Testis (tissue), 2 donors: Measurements from ENCODE around the gene SSRP1.
A peak's percentile ranks its signal among the peaks of the same experiment; 100 is the strongest.

Experiments used
- POLR2A ChIP-seq: fragments of 450-650 bp; IDR thresholded peaks from one replicate; pipeline ENCODE4 v1.6.1; 2017; ENCODE audit warnings: antibody characterized with exemption, mild to moderate bottlenecking, moderate library complexity
- TF ChIP-seq, protein P1 (sequence below), 3 experiments: fragments of 450-650 bp in 2 of 3; fragments of 200-600 bp in 1 of 3; sonication (generic) in 1 of 3; IDR thresholded peaks; one replicate each; pipeline ENCODE4 v1.5.1; 2016 to 2019; ENCODE audit warnings: antibody characterized with exemption in 3 of 3, mild to moderate bottlenecking in 2 of 3, moderate library complexity in 1 of 3

- TF ChIP-seq, protein P1, sequence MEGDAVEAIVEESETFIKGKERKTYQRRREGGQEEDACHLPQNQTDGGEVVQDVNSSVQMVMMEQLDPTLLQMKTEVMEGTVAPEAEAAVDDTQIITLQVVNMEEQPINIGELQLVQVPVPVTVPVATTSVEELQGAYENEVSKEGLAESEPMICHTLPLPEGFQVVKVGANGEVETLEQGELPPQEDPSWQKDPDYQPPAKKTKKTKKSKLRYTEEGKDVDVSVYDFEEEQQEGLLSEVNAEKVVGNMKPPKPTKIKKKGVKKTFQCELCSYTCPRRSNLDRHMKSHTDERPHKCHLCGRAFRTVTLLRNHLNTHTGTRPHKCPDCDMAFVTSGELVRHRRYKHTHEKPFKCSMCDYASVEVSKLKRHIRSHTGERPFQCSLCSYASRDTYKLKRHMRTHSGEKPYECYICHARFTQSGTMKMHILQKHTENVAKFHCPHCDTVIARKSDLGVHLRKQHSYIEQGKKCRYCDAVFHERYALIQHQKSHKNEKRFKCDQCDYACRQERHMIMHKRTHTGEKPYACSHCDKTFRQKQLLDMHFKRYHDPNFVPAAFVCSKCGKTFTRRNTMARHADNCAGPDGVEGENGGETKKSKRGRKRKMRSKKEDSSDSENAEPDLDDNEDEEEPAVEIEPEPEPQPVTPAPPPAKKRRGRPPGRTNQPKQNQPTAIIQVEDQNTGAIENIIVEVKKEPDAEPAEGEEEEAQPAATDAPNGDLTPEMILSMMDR (IDR thresholded peaks at IDR 0.05), result peak; percentile 82 to 93 (median 89)
- TF ChIP-seq POLR2A, result no peak
Measured at GRCh38 chr11:57349491-57350274, 14.0 kb upstream of the SSRP1 start.
